ENCODE data around the gene RLN1.

RLN1 gene

GRCh38 chr9:5286262-5286661, 53.4 kb downstream of the RLN1 start:
- FAIRE-seq: no peak
- no peak for DNase-seq (ENCODE audit: insufficient read length, low spot score)
- no peak for TF ChIP-seq CTCF (IDR thresholded peaks at IDR 0.05; ENCODE audit: insufficient read depth, missing control alignments)

Measured in D721Med (cell line).